ENCODE results near the gene ANXA5.

ANXA5 gene

GRCh38 chr4:121651597-121651996 lies 45.2 kb downstream of the ANXA5 start:
- DNase-seq (ENCODE audit: extremely low read depth, insufficient read length): no peak
- H3K27me3 ChIP-seq (replicated peaks; ENCODE audit: control insufficient read depth, insufficient read depth, low read length): no peaks in the 10 kb centered on the region
- no peaks in the 10 kb centered on the region for H3K36me3 ChIP-seq (ENCODE audit: control insufficient read depth, insufficient read depth, low read length)
- TF ChIP-seq, protein P1, sequence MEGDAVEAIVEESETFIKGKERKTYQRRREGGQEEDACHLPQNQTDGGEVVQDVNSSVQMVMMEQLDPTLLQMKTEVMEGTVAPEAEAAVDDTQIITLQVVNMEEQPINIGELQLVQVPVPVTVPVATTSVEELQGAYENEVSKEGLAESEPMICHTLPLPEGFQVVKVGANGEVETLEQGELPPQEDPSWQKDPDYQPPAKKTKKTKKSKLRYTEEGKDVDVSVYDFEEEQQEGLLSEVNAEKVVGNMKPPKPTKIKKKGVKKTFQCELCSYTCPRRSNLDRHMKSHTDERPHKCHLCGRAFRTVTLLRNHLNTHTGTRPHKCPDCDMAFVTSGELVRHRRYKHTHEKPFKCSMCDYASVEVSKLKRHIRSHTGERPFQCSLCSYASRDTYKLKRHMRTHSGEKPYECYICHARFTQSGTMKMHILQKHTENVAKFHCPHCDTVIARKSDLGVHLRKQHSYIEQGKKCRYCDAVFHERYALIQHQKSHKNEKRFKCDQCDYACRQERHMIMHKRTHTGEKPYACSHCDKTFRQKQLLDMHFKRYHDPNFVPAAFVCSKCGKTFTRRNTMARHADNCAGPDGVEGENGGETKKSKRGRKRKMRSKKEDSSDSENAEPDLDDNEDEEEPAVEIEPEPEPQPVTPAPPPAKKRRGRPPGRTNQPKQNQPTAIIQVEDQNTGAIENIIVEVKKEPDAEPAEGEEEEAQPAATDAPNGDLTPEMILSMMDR (IDR thresholded peaks at IDR 0.05; ENCODE audit: insufficient read depth, low read length, poor library complexity, severe bottlenecking): no peak
- H3K4me3 ChIP-seq (replicated peaks; ENCODE audit: low read depth, low read length): no peak overlapping the region

- Histone ChIP-seq H3K27me3 (replicated peaks; ENCODE audit: control insufficient read depth, insufficient read depth, low read length) (no peaks in the 10 kb centered on the region), H3K4me3 (replicated peaks; ENCODE audit: low read depth, low read length) (no peak overlapping the region), H3K36me3 (ENCODE audit: control insufficient read depth, insufficient read depth, low read length) (no peaks in the 10 kb centered on the region)
- TF ChIP-seq, protein P1 (IDR thresholded peaks at IDR 0.05; ENCODE audit: insufficient read depth, low read length, poor library complexity, severe bottlenecking): no peak
- DNase-seq (ENCODE audit: extremely low read depth, insufficient read length): no peak
Observed at GRCh38 chr4:121650741-121651140, 46.0 kb downstream of the ANXA5 start.

- H3K36me3 ChIP-seq (ENCODE audit: control insufficient read depth, insufficient read depth, low read length): no peaks in the 10 kb centered on the region
- H3K4me3 ChIP-seq (replicated peaks; ENCODE audit: low read depth, low read length): no peak overlapping the region
- no peak for DNase-seq (ENCODE audit: extremely low read depth, insufficient read length)
- H3K27me3 ChIP-seq (replicated peaks; ENCODE audit: control insufficient read depth, insufficient read depth, low read length): no peaks in the 10 kb centered on the region
- TF ChIP-seq, protein P1 (IDR thresholded peaks at IDR 0.05; ENCODE audit: insufficient read depth, low read length, poor library complexity, severe bottlenecking): no peak
Observed at GRCh38 chr4:121648516-121648915, 48.3 kb downstream of the ANXA5 start.

DNA sequence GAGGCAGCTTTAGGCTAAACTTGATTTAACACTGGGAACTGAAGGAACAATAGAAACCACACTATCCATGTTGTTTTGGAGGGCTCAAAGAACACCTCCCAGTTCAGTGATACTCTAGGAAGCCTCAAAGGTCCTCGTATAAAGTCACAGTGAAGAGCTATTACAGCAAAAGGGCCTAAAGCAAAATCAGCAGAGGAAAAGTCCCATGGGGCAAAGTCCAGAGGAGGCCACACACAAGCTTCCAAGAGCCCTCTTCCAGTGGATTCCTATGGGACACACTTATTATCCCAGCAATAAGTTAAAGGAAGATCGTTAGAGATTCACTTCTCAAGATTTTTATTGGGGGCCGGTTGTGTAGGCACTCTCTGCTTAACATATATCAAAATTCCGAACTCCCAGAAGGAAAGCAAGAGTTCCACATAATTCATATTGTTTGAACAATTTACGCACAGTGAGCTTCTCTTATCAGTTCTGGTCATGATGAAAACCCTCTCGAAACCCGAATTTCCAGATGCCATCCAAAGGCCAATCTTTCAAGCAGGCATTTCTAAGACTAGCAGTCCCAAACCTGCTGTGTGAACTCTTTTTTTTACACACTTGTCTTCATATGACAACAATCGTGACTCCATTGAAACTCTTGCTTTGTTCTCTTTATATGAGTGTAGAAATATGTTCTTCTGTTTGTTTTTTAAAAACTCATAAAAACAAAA lies 53.7 kb downstream of the ANXA5 start:
- DNase-seq (ENCODE audit: extremely low read depth, insufficient read length): no peak
- no peaks in the 10 kb centered on the region for H3K36me3 ChIP-seq (ENCODE audit: control insufficient read depth, insufficient read depth, low read length)
- H3K27me3 ChIP-seq (replicated peaks; ENCODE audit: control insufficient read depth, insufficient read depth, low read length): no peaks in the 10 kb centered on the region
- H3K4me3 ChIP-seq (replicated peaks; ENCODE audit: low read depth, low read length): no peak overlapping the region
- TF ChIP-seq, protein P1 (IDR thresholded peaks at IDR 0.05; ENCODE audit: insufficient read depth, low read length, poor library complexity, severe bottlenecking): no peak

DNA sequence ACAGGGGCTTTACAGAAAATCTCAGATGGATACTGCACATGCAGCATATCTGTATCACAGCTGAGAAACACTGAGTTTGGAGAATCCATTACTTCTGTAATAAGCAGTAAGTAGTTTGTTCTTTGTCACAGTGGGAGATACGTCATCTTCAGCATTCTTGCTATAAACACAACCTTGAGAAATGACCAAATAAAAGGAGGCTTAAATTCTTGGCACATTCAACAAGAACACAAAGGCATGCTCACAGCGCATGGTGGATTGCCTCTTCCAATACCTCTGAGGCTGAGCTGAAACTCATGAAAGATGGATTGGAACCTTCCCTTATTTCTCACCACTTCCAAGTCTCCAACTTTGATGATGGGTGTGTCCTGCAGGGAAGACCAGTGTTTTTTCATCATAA lies 54.5 kb downstream of the ANXA5 start:
- H3K4me3 ChIP-seq (replicated peaks; ENCODE audit: low read depth, low read length): no peak overlapping the region
- H3K36me3 ChIP-seq (ENCODE audit: control insufficient read depth, insufficient read depth, low read length): no peaks in the 10 kb centered on the region
- no peaks in the 10 kb centered on the region for H3K27me3 ChIP-seq (replicated peaks; ENCODE audit: control insufficient read depth, insufficient read depth, low read length)

More for the DNA sequence above, 54.5 kb downstream of the ANXA5 start:
- DNase-seq (ENCODE audit: extremely low read depth, insufficient read length): no peak
- TF ChIP-seq, protein P1 (IDR thresholded peaks at IDR 0.05; ENCODE audit: insufficient read depth, low read length, poor library complexity, severe bottlenecking): no peak

Measured in GM06990 (cell line).